NCI-H510A (cell line): Measurements from ENCODE around the gene GJA5.

Source experiments
- DNase-seq: peaks from one replicate; lab custom pipeline; 2025; lab: John Stamatoyannopoulos, UW

GJA5 gene

GRCh38 chr1:147760481-147761260 is at the start of gene GJA5:
Gene GJA5 (minus strand): TSS chr1:147760602. CDS start chr1:147759238, 1,364 bp downstream.
- no peak for DNase-seq

DNA sequence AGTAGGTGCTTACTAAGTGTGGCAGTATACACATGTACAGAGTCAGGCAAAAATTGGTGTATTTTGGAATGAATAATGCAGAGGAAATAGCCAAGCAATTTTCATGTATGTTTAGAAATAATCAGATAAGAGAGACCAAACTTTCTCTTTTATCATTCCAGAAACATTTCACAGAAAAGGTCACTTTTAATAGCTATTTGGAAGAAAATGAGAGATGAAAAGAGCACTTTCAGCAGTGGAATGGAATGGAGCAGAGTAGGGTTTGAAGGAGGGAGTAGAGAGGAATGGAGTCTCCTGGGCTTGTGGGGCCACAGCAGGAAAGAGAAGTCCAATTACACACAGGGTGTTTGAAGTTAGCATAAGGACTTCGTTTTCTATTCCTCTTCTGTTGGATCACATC is 48.8 kb upstream of the GJA5 start:
- no peak for DNase-seq

DNA sequence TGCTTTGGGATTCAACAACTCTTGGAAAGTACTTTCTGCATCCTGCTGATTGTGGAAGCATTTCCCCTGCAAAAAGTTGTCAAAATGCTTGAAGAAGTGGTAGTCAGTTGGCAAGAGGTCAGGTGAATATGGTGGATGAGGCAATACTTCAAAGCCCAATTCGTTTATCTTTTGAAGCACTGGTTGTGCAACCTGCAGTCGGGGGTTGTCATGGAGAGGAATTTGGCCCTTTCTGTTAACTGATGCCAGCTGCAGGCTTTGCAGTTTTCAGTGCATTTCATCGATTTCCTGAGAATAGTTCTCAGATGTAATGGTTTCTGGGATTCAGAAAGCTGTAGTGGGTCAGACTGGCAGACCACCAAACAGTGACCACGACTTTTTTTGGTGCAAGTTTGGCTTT is 47.6 kb upstream of the GJA5 start:
- no peak for DNase-seq

DNA sequence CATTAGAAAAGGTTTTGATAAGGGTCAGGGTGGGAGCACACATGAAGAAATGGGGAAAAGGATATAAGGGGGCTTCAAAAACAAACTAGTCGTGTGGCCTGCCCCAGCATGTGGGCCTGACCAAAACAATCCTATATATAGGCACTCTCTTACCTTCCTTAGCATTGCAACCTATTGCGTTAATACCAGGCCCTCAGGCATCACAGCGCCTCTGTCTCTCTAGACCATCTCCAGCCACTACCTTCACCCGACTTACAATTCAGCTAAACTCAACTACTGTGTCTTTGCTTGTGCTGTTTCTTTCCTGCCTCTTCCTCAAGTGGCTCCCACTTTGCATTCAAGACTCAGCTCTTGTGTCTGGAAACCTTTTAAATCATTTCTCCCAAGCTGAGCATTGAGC is 47.0 kb upstream of the GJA5 start:
- no peak for DNase-seq

DNA sequence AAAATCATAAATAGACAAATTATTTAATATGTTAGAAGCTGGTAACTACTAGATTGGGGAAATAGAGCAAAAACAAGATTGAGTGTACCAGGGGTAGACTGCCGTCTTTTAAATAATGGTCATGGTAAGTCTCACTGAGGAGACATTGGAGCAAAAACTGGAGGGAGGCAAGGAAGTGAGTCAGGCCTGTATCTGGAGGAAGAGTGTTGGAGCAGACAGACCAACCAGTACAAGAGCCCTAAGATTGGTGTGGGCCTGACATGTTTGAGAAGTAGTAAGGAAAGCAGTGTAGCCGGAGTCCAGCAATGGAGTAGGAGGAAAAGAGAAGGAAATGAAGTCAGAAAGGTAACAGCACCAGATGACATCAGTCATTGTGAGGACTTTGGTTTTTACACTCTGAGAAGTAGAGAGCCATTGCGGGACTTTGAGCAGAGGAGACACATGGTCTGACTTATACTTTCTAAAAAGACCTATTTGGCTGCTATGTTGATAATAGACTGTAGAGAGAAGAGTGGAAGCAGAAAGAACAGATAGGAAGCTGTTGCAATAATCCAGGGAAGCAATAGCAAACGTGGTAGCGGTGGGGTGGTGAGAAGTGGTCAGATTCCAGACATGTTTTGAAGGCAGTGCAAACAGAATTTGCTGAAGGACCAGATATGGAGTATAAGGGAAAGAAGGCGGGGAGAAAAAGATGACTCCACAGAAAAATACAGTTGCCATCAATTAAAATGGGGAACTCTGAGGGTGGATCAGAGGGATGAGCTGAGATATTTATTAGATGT is 44.7 kb upstream of the GJA5 start:
- no peak for DNase-seq

DNA sequence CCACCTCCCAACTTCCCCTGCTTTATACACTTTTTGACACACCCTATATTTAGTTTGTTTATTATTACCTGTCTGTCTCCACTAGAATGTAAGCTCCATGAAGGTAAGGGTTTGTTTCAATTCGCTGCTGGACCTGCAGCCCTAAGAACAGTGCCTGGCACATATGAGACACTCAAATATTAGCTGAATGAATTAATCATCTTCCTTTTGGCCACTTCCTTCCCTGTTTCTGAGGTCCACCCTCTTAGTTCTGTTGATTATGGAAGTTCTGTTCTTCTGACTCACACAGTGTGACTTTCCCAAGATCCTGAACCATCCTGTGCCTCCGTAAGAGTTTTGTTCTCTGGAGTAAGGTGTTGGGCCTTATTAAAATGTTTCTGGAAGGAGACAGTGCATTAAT is 40.4 kb upstream of the GJA5 start:
- no peak for DNase-seq

DNA sequence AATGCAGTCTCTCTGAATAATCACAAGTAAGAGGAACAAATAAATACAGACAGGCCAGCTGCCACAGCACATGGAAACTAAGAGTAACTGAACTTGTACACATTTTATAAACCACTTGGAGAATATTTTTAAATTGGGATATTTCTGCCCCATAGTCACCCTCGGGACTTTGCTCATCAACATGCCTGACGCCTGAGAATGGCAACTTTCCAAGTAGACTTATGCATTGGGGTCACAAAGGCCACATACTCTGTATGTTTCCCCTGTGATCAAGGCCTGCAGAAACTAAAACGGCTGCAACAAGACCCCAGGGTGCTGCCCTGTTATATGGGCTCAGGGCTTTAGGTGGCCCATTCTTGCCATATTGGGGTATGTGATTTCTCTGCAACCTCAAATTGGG is 38.3 kb upstream of the GJA5 start:
- DNase-seq, result no peak

- no peak for DNase-seq
Observed at GRCh38 chr1:147794570-147794969, 34.2 kb upstream of the GJA5 start.

GRCh38 chr1:147791876-147792275 is 31.5 kb upstream of the GJA5 start:
- no peak for DNase-seq

DNA sequence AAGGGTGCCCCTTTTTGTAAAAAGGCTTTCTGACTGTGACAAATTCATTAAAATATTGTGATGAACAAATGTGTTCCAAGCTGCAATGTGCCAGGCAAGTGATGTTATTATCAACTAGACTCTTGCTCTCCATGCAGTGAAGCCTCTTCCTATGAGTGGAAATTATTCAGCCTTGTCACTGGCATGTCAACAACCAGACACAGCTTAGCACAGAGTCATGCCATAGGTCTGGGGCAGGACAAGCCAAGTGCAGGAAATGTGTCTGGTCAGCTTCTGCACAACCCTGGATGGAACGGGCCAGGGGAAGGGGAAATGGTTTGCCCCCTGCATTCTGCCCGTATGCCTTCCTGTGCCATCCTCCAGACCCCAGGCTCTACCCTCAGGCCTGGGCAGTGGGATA is 27.4 kb upstream of the GJA5 start:
- no peak for DNase-seq

DNA sequence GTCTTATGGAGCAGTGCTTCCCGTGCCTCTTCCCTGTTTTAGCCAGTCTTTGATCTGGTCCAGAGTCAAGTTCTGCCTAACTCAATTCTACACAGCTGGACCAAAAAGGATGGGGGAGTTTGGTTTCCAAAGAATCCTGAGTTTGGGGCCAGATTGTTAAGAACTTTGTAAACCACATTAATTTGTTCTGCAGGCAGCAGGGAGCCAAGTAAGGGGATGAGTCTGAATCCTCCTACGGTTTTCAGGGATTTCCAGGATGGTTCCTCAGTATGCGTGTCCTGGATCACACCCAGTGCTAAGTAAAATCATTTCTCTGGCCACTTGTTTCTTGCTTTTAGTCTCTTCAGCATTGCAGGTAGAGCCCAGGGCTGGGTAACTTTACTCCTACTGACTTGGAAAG is 26.1 kb upstream of the GJA5 start:
- DNase-seq, result no peak

- DNase-seq, result no peak
Observed at GRCh38 chr1:147785794-147786506, 25.5 kb upstream of the GJA5 start.

DNA sequence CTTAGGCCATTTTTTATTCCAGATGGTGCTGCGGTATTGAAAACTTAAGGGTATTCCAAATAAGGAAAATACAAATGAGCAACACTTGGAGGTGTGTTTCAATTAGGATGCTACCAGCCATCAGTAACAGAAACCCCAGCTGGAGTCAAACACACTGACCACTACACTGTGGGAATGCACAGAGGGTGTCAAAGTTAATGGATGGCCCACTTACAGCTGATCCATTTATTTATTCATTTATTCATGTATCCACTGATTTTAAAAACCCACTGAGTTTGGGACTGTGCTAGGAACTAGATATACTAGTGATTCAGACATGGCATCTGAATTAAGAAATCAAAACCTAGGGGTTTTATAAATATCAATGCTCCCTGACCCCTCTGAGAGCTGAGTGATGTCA is 24.5 kb upstream of the GJA5 start:
- DNase-seq, result no peak

DNA sequence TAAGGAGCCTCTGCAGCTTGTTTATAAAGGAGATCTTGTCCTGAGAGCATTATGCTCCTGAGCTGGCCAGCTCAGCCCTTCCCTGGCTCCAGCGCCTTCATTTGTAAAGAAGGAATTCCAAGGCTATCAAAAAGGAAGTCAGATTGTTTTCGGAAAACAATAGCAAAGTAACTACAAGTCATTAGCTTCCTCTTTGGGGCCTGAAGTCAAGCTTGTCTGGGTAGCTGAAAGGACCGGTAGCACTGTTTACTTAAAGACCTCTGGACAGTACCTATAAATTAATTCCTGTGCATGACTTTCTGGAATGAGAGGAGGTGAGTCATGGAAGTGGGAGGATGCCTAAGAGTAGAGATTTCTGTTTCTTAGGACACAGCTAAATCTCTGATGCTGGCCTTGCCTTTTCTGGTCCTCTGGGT is 20.7 kb upstream of the GJA5 start:
- DNase-seq, result no peak

DNA sequence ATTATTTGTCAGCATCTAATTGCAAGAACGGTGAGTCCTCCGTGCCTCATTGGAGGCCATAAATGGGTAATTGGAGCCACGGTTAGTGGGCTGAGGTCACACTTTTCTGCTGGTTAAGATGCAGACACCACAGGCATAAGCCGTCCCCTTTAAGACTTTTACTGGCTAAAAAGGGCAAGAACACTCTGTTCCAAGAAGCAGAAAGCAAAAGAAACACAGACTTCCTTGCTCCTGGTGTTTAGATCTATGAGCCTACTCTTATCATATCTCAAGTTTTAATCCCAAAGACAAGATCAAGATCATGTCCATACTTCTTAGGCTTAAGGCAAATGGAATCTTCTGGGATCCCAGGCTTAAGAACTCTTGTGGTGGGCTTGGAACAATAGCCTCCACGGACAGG is 17.3 kb upstream of the GJA5 start:
- DNase-seq, result no peak

DNA sequence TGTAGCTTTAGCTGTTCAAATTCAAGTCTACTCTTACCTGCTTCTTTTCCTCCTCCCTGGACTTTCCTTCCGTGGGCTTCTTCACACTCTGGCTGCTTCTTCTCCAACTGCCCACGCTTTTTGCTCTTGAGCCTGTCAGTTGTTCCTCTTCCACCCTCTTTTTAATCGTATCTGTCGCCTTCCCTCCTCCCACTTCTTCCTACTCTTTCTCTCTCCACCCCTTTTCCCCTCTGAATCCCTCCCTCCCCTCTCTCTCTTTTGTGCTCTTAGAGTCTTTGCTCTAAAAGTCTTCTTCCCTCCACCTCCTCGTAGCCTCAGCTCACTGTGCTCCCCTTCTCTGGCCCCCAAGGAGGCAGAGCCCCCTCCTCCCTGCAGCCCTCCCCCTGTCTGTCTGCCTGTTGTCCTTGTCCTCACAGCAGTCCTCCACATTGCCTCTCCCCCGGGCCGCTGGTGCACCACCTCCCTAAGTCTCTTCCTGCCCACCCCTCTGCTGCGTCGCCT is 12.9 kb upstream of the GJA5 start:
- DNase-seq, result no peak

DNA sequence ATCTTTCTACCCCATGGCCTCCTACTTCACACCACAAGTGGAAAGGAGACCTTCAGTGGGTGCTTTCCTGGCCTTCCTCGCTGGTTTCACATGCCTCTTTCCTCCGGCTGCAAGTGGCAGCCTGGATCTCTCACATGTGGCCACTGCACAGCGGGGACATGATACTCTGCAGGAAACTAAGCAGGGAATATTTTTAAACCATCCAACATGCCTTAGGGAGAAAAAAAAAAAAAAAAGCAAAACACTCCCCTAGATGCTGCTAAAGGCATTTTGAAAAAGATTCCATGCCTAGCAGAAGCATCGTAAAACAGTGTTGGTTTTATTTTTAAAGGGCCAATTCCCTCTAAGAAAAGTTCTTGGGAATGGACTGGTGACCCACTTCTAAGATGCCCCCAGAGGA is 12.2 kb upstream of the GJA5 start:
- no peak for DNase-seq

- no peak for DNase-seq
Observed at GRCh38 chr1:147771226-147772125, 11.1 kb upstream of the GJA5 start.

DNA sequence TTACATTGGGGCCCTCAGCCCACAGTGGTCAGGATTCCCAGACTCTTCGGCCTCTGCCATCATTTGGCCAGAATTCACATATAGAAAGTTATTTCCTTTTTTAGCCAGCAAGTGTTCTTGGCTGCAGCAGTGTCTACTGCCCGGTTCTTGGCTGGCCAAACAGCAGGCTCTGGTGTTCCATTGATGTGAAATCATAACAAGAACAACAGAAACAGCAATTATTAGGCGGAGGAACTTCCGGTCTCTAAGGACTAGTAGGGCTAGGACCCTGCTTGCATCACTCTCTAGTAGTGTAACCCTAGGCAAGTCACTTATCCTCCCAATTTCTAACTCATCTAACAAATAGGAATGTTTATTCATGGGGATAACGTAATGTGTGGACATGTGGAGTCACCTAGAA is 8.7 kb upstream of the GJA5 start:
- DNase-seq, result no peak

DNA sequence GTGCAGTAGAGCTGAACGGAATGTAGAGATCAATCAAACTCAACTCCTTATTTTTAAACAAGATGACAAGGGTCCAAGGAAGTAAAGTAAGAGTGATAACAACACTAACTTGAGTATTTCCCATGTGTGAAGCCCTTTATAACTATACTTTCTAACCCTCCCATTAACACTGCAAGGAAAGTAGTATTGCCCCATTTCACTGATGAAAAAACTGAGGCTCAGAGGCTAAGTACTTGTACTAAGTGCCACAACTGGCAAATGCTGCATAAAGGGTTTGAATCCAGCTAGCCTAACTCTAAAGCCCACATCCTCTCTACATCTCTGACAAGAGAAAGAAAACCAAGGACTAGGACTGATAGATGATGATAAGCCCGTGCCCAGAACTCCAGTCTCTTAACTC is 8.2 kb upstream of the GJA5 start:
- DNase-seq, result no peak

GRCh38 chr1:147768101-147768500 is 7.7 kb upstream of the GJA5 start:
- no peak for DNase-seq
